PFSK-1 (cell line): ENCODE measurements around the gene CACNA1I.

ENCODE experiments used
- FOXP2 ChIP-seq: optimal IDR thresholded peaks from 2 replicates; pipeline ENCODE3; 2011; ENCODE audit warnings: borderline replicate concordance, control low read depth, inconsistent platforms; ENCODE audit not compliant: insufficient read depth; ENCODE audit errors: extremely low read length, extremely low read depth
- POLR2AphosphoS5 ChIP-seq: IDR thresholded peaks from 2 replicates; pipeline ENCODE4 v1.6.1; 2012; ENCODE audit warnings: low read depth, mild to moderate bottlenecking, control low read depth, low read length, moderate library complexity
- REST ChIP-seq, 2 experiments: IDR thresholded peaks; 2 replicates each; pipeline versions ENCODE4 v1.6.1 to v1.8.0; 2011 to 2012; ENCODE audit warnings: low read depth in 2 of 2, low read length in 2 of 2, control low read depth in 1 of 2, inconsistent platforms in 1 of 2, mild to moderate bottlenecking in 1 of 2, moderate library complexity in 1 of 2; ENCODE audit not compliant: insufficient read depth in 1 of 2

- TF ChIP-seq FOXP2 (no peak), REST (IDR thresholded peaks at IDR 0.05; ENCODE audit: insufficient read depth in 1 of 2, low read depth in 2 of 2, low read length in 2 of 2) (no peak), POLR2AphosphoS5 (no peak)
Observed at GRCh38 chr22:39553429-39553828, 17.1 kb upstream of the CACNA1I start.
